ENCODE measurements around the gene TSPAN12. TPM values are rescaled to one million over a fixed set of nuclear protein-coding genes. Genes with fewer than 3 reads are reported as not detected.
A peak's percentile ranks its signal among the peaks of the same experiment; 100 is the strongest.

TSPAN12 gene
- total RNA-seq, 1 donor from 2014 or later = 13.0 TPM

DNA sequence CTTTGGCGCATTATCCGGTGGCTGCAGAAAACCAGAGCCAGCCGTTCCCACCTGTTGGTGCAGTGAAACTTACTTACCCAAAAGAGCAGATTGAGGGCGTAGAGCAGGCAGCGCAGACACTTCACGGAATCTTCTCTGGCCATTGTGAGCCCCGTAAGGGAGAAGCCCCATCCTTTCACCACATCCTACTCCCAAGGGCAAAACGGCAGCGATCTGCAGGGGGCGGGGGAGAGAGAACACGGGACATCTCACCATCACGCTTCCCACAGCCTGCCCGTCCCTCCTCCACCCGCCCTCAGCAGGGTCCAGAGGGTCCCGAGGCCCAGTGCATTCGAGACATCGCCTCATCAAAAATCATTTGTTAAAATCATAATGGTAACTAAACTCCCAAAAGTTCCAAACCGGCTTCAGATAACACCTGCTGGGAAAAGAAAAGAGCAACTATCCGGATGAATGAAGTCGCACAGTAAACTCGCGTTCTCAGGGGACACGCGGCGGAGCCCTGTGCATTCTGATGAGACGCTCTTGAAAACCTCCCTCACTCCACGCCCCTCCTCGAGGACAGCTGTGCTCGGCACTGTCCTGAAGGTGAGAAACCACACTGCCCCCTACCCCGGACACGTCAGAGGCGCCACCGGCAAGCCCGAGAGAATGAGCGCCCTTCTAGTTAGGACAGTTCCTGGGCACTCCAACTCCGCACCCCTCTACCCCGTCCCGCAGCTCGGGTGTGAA is 1.2 kb downstream of the TSPAN12 start:
- TF ChIP-seq EZH2 (IDR thresholded peaks at IDR 0.05; ENCODE audit: insufficient read depth, low read length) = no peak
- TF ChIP-seq, protein P1, sequence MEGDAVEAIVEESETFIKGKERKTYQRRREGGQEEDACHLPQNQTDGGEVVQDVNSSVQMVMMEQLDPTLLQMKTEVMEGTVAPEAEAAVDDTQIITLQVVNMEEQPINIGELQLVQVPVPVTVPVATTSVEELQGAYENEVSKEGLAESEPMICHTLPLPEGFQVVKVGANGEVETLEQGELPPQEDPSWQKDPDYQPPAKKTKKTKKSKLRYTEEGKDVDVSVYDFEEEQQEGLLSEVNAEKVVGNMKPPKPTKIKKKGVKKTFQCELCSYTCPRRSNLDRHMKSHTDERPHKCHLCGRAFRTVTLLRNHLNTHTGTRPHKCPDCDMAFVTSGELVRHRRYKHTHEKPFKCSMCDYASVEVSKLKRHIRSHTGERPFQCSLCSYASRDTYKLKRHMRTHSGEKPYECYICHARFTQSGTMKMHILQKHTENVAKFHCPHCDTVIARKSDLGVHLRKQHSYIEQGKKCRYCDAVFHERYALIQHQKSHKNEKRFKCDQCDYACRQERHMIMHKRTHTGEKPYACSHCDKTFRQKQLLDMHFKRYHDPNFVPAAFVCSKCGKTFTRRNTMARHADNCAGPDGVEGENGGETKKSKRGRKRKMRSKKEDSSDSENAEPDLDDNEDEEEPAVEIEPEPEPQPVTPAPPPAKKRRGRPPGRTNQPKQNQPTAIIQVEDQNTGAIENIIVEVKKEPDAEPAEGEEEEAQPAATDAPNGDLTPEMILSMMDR (IDR thresholded peaks at IDR 0.05; ENCODE audit: insufficient read depth, low read depth, low read length) = no peak
- FAIRE-seq = no peak

DNA sequence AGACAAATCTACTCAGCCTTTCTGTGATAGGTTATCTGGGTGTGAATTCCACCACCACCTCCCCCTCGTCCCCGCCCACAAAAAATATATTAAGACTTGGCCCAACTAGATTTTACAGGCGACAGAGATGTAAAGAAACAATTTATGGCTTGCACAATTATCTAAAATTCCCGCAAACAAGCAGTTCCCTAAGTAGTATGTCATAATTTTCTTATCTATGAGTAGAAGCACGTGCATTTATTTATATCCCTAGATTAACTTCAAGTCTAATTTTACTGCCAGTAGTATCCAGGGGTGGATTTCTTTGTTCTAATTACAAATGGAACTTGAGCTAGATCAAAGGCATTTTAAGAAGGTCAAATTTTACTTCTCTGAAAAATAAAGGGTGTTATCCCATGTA is 1.7 kb downstream of the TSPAN12 start:
- Histone ChIP-seq H3K4me1 (ENCODE audit: insufficient read depth, low read length) (peaks cover 6% of the 10 kb centered on the region), H3K4me2 (ENCODE audit: low read length) (peak overlapping the region; percentile 87), H3K9ac (ENCODE audit: low read length) (no peak overlapping the region), H4K20me1 (ENCODE audit: insufficient read depth, low read length) (no peaks in the 10 kb centered on the region), H3K4me3 (ENCODE audit: insufficient read depth, low read depth, low read length) (peak overlapping the region; percentile 67), H3K9me3 (ENCODE audit: insufficient read depth, low read depth, low read length) (no peaks in the 10 kb centered on the region), H2AFZ (ENCODE audit: low read depth, low read length) (no peak overlapping the region), H3K36me3 (ENCODE audit: insufficient read depth, low read length) (no peaks in the 10 kb centered on the region), H3K79me2 (ENCODE audit: insufficient read depth, low read length) (no peaks in the 10 kb centered on the region), H3K27ac (ENCODE audit: low read depth, low read length) (no peak overlapping the region), H3K27me3 (ENCODE audit: insufficient read depth, low read length) (no peaks in the 10 kb centered on the region)
- H3K27me3 Mint-ChIP-seq (ENCODE audit: low read depth, unreplicated experiment) = no peaks in the 10 kb centered on the region
- FAIRE-seq = no peak
- no peaks in the 10 kb centered on the region for H3K36me3 Mint-ChIP-seq (ENCODE audit: low read depth, unreplicated experiment)
- H3K9me3 Mint-ChIP-seq (ENCODE audit: unreplicated experiment) = no peaks in the 10 kb centered on the region
- no peak for TF ChIP-seq EZH2 (IDR thresholded peaks at IDR 0.05; ENCODE audit: insufficient read depth, low read length)
- TF ChIP-seq, protein P1 (IDR thresholded peaks at IDR 0.05; ENCODE audit: insufficient read depth, low read depth, low read length) = no peak
- no peaks in the 10 kb centered on the region for H3K4me1 Mint-ChIP-seq (ENCODE audit: low read depth, unreplicated experiment)
- no peak overlapping the region for H3K27ac Mint-ChIP-seq (ENCODE audit: unreplicated experiment)
- peak overlapping the region; percentile 92 for H3K4me3 Mint-ChIP-seq (ENCODE audit: unreplicated experiment)
- no peak for DNase-seq (ENCODE audit: low read depth)

More for the DNA sequence above, 1.2 kb downstream of the TSPAN12 start:
- Histone ChIP-seq H3K27ac (ENCODE audit: low read depth, low read length) (no peak overlapping the region), H3K4me1 (ENCODE audit: insufficient read depth, low read length) (peaks cover 6% of the 10 kb centered on the region), H3K9me3 (ENCODE audit: insufficient read depth, low read depth, low read length) (no peaks in the 10 kb centered on the region), H3K27me3 (ENCODE audit: insufficient read depth, low read length) (no peaks in the 10 kb centered on the region), H4K20me1 (ENCODE audit: insufficient read depth, low read length) (no peaks in the 10 kb centered on the region), H3K4me3 (ENCODE audit: insufficient read depth, low read depth, low read length) (peak overlapping the region; percentile 67), H3K4me2 (ENCODE audit: low read length) (peak overlapping the region; percentile 87), H3K79me2 (ENCODE audit: insufficient read depth, low read length) (no peaks in the 10 kb centered on the region), H3K9ac (ENCODE audit: low read length) (peak overlapping the region; percentile 21), H3K36me3 (ENCODE audit: insufficient read depth, low read length) (no peaks in the 10 kb centered on the region), H2AFZ (ENCODE audit: low read depth, low read length) (peak overlapping the region; percentile 74)
- H3K36me3 Mint-ChIP-seq (ENCODE audit: low read depth, unreplicated experiment) = no peaks in the 10 kb centered on the region
- DNase-seq (ENCODE audit: low read depth) = peak; percentile 5
- no peaks in the 10 kb centered on the region for H3K4me1 Mint-ChIP-seq (ENCODE audit: low read depth, unreplicated experiment)
- H3K4me3 Mint-ChIP-seq (ENCODE audit: unreplicated experiment) = peak overlapping the region; percentile 92
- no peaks in the 10 kb centered on the region for H3K27me3 Mint-ChIP-seq (ENCODE audit: low read depth, unreplicated experiment)
- no peaks in the 10 kb centered on the region for H3K9me3 Mint-ChIP-seq (ENCODE audit: unreplicated experiment)
- H3K27ac Mint-ChIP-seq (ENCODE audit: unreplicated experiment) = peak overlapping the region; percentile 43

DNA sequence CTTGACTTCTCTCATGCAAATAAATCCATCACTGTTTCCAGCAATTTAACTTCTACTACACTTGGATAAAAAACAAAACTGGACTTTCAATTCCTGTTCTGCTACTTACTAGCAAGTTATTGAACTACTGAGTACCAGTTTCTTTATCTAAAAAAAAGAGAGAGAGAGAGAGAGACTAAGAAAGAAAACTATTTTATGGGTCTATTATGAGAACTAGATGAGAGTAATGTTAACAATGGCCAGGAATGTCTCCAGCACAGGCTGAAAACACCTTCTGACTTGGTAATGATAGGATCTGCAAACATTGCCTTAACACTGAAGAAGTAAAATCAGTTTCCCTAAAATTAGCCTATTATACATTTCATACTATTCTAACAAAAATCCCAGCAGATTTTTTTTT is 5.2 kb downstream of the TSPAN12 start:
- Histone ChIP-seq H2AFZ (ENCODE audit: low read depth, low read length) (no peak overlapping the region), H3K9me3 (ENCODE audit: insufficient read depth, low read depth, low read length) (no peaks in the 10 kb centered on the region), H3K27me3 (ENCODE audit: insufficient read depth, low read length) (no peaks in the 10 kb centered on the region), H3K79me2 (ENCODE audit: insufficient read depth, low read length) (no peaks in the 10 kb centered on the region), H3K4me1 (ENCODE audit: insufficient read depth, low read length) (peaks cover 6% of the 10 kb centered on the region), H4K20me1 (ENCODE audit: insufficient read depth, low read length) (no peaks in the 10 kb centered on the region), H3K4me3 (ENCODE audit: insufficient read depth, low read depth, low read length) (no peak overlapping the region), H3K9ac (ENCODE audit: low read length) (no peak overlapping the region), H3K4me2 (ENCODE audit: low read length) (no peak overlapping the region), H3K36me3 (ENCODE audit: insufficient read depth, low read length) (no peaks in the 10 kb centered on the region), H3K27ac (ENCODE audit: low read depth, low read length) (no peak overlapping the region)
- no peak overlapping the region for H3K4me3 Mint-ChIP-seq (ENCODE audit: unreplicated experiment)
- no peak for DNase-seq (ENCODE audit: low read depth)
- H3K36me3 Mint-ChIP-seq (ENCODE audit: low read depth, unreplicated experiment) = no peaks in the 10 kb centered on the region
- H3K4me1 Mint-ChIP-seq (ENCODE audit: low read depth, unreplicated experiment) = no peaks in the 10 kb centered on the region
- no peak overlapping the region for H3K27ac Mint-ChIP-seq (ENCODE audit: unreplicated experiment)
- no peak for FAIRE-seq
- no peaks in the 10 kb centered on the region for H3K27me3 Mint-ChIP-seq (ENCODE audit: low read depth, unreplicated experiment)
- TF ChIP-seq EZH2 (IDR thresholded peaks at IDR 0.05; ENCODE audit: insufficient read depth, low read length) = no peak
- TF ChIP-seq, protein P1 (IDR thresholded peaks at IDR 0.05; ENCODE audit: insufficient read depth, low read depth, low read length) = no peak
- no peaks in the 10 kb centered on the region for H3K9me3 Mint-ChIP-seq (ENCODE audit: unreplicated experiment)

All from astrocyte (in vitro differentiated cells and primary cell).